Vagina (tissue), 2 donors: ENCODE data around the gene CCDC169. TPM values are rescaled to one million over a fixed set of nuclear protein-coding genes. Genes with fewer than 3 reads are reported as not detected.
A peak's percentile ranks its signal among the peaks of the same experiment; 100 is the strongest.

Experiments
- DNase-seq, 2 donors: peaks; one replicate each; pipeline ENCODE4 v3.0.0-alpha.2; 2017; ENCODE audit errors: extremely low spot score in 2 of 2
- H3K27ac ChIP-seq: fragments of 200-600 bp; sonication (generic); one replicate; pipeline ENCODE4 v1.5.1; 2019
- H3K27me3 ChIP-seq: fragments of 200-600 bp; sonication (generic); one replicate; pipeline ENCODE4 v1.5.1; 2019
- H3K36me3 ChIP-seq, 2 donors: fragments of 200-600 bp; sonication (generic); one replicate each; pipeline ENCODE4 v1.5.1; 2017 to 2019
- H3K4me1 ChIP-seq: fragments of 200-600 bp; sonication (generic); one replicate; pipeline ENCODE4 v1.5.1; 2019
- H3K4me3 ChIP-seq, 2 donors: fragments of 200-600 bp; sonication (generic); 1 replicate in 1 of 2; 2 replicates in 1 of 2; pipeline ENCODE4 v1.5.1; 2016 to 2019
- H3K9me3 ChIP-seq: fragments of 200-600 bp; sonication (generic); one replicate; pipeline ENCODE4 v1.5.1; 2019
- POLR2A ChIP-seq, 2 donors: fragments of 450-650 bp; IDR thresholded peaks; one replicate each; pipeline ENCODE4 v1.6.1; 2017; ENCODE audit warnings: antibody characterized with exemption in 2 of 2, mild to moderate bottlenecking in 2 of 2, moderate library complexity in 2 of 2
- POLR2AphosphoS5 ChIP-seq, 2 donors: sonication (generic); formaldehyde crosslinking; IDR thresholded peaks; one replicate each; pipeline ENCODE4 v1.9.0; 2017; ENCODE audit warnings: antibody characterized with exemption in 2 of 2, mild to moderate bottlenecking in 2 of 2, low read depth in 1 of 2; ENCODE audit not compliant: insufficient read depth in 1 of 2
- intact Hi-C: fragments of 100-400 bp; cut with DNase I; formaldehyde crosslinking; loops from one replicate; pipeline ENCODE4 v1.15.1; 2023
- total RNA-seq: library from RNA; depleted of rRNA; stranded (reverse); fragments of >200 nt; gene quantifications from one replicate; pipeline ENCODE4 v1.2.3, GENCODE V29; 2016
- TF ChIP-seq, protein P1 (sequence below), 3 experiments: fragments of 450-650 bp in 2 of 3; fragments of 200-600 bp in 1 of 3; sonication (generic) in 1 of 3; IDR thresholded peaks; one replicate each; pipeline ENCODE4 v1.5.1; 2017 to 2019; ENCODE audit warnings: antibody characterized with exemption in 3 of 3, mild to moderate bottlenecking in 2 of 3, moderate library complexity in 2 of 3

CCDC169 gene
- total RNA-seq, 1 donor from 2014 or later: not detected

DNA sequence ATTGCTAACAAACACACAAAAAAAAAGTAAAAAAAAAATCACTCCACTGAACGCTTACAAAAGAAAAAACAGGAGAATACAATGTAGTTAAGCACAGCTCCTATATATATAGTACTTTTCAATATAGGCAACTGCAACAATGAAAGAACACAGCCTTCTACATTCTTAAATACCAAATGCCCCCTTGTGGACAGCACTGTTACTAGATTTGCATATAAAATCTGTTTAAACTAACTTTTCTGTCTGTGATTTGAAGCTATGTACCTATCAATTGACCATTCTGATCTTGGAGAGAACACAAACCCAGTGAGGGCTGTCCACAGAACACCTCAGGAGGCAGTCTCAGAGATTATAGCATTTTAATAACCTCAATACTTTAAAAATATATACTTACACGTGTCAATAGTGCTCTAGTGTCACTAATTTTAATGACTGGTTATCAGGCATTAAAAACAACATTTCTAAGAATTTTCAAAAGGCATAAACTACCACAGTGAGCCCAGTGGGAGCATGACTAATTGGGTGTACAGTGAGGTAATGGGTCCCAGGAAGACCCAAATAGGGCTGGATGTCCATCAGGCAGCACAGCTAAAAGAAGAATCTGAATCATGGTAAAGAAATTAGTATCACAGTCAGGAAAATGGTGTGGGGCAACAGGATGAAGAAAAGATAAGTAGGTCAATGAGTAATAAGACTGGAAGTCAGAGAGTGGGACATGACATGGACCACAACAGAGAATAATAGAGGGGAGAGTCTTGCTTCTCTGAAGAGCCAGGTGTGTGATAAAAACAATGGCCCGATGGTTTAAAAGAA is 22.2 kb downstream of the CCDC169 start:
- TF ChIP-seq POLR2AphosphoS5 (IDR thresholded peaks at IDR 0.05; ENCODE audit: insufficient read depth in 1 of 2, low read depth in 1 of 2) (no peak), POLR2A (IDR thresholded peaks at IDR 0.05) (no peak)
- TF ChIP-seq, protein P1, sequence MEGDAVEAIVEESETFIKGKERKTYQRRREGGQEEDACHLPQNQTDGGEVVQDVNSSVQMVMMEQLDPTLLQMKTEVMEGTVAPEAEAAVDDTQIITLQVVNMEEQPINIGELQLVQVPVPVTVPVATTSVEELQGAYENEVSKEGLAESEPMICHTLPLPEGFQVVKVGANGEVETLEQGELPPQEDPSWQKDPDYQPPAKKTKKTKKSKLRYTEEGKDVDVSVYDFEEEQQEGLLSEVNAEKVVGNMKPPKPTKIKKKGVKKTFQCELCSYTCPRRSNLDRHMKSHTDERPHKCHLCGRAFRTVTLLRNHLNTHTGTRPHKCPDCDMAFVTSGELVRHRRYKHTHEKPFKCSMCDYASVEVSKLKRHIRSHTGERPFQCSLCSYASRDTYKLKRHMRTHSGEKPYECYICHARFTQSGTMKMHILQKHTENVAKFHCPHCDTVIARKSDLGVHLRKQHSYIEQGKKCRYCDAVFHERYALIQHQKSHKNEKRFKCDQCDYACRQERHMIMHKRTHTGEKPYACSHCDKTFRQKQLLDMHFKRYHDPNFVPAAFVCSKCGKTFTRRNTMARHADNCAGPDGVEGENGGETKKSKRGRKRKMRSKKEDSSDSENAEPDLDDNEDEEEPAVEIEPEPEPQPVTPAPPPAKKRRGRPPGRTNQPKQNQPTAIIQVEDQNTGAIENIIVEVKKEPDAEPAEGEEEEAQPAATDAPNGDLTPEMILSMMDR (IDR thresholded peaks at IDR 0.05): peak; percentile 52 to 65 (median 62)
- Histone ChIP-seq H3K9me3 (no peaks in the 10 kb centered on the region), H3K27ac (no peak overlapping the region), H3K4me1 (no peaks in the 10 kb centered on the region), H3K4me3 (no peak overlapping the region), H3K36me3 (no peaks in the 10 kb centered on the region), H3K27me3 (no peaks in the 10 kb centered on the region)
- DNase-seq: no peak
- intact Hi-C loops: no loop called here

DNA sequence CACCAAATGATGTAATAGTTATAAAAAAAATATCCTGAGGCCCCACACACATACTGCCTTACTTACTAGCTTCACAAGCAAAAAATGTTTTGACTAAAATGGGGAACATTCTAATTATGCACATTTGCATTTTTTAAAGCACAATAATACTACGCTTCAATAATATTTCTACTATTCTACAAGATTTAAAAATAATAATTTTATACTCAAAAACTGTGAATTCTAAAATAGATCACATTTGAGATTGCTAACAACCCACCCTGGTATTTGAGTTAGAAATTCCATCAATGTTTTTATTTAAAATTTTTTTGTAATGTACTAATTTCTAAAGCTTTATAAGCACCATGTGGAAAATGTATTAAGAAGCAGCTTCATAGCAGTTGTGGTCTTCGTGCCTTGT is 24.2 kb downstream of the CCDC169 start:
- no peaks in the 10 kb centered on the region for H3K4me1 ChIP-seq
- no peak overlapping the region for H3K27ac ChIP-seq
- no peak overlapping the region for H3K4me3 ChIP-seq
- TF ChIP-seq, protein P1 (IDR thresholded peaks at IDR 0.05): no peak
- TF ChIP-seq POLR2A (IDR thresholded peaks at IDR 0.05) (no peak), POLR2AphosphoS5 (IDR thresholded peaks at IDR 0.05; ENCODE audit: insufficient read depth in 1 of 2, low read depth in 1 of 2) (no peak)
- intact Hi-C loops: loop anchor here (5.0 kb wide), 1 partner anchor 296 kb away; no protein-coding TSS in a partner anchor
- H3K27me3 ChIP-seq: no peaks in the 10 kb centered on the region
- no peaks in the 10 kb centered on the region for H3K9me3 ChIP-seq
- no peaks in the 10 kb centered on the region for H3K36me3 ChIP-seq
- DNase-seq: no peak

DNA sequence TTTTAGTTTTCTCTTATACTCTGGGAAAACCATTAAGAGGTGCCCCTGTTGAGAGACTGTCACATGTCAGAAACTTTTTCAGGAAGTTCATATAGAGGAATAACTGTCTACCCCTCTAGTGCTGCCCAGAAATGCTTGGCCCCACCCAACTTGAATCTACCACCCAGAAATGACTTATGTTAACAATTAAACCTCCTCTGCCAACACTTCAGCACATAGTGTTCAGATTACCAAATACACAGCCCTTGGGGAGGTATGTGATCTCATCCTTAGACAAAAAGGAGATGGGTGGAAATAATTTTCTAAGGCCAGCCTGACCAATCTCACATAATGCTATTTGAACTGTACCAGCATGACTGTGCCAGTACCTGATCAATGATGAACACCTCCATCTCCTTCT is 35.6 kb downstream of the CCDC169 start:
- TF ChIP-seq, protein P1 (IDR thresholded peaks at IDR 0.05): no peak
- TF ChIP-seq POLR2AphosphoS5 (IDR thresholded peaks at IDR 0.05; ENCODE audit: insufficient read depth in 1 of 2, low read depth in 1 of 2): no peak
- TF ChIP-seq POLR2A (IDR thresholded peaks at IDR 0.05): no peak
- intact Hi-C loops: no loop called here
- Histone ChIP-seq H3K4me3 (no peak overlapping the region), H3K27ac (no peak overlapping the region), H3K9me3 (no peaks in the 10 kb centered on the region), H3K27me3 (no peaks in the 10 kb centered on the region), H3K36me3 (no peaks in the 10 kb centered on the region), H3K4me1 (no peaks in the 10 kb centered on the region)
- no peak for DNase-seq

DNA sequence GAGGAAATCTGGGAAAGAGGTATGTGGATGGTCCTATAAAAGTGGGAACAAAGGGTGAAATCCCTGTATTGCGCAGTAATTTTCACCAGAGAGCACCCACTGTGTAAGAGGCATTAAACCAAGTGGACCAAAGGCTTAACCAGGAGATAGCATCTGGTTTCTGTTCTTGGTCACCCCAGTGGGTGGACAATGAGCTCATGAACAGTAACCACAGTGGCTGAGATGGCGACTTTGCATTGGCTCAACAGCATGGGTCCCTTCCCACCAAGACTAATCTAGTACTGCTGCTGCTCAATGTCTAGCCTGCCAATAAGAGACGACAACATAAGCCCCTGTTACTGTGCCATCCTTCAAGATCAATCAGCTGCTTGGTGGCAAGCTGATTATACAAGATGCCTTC is 36.6 kb downstream of the CCDC169 start:
- H3K4me1 ChIP-seq: no peaks in the 10 kb centered on the region

DNA sequence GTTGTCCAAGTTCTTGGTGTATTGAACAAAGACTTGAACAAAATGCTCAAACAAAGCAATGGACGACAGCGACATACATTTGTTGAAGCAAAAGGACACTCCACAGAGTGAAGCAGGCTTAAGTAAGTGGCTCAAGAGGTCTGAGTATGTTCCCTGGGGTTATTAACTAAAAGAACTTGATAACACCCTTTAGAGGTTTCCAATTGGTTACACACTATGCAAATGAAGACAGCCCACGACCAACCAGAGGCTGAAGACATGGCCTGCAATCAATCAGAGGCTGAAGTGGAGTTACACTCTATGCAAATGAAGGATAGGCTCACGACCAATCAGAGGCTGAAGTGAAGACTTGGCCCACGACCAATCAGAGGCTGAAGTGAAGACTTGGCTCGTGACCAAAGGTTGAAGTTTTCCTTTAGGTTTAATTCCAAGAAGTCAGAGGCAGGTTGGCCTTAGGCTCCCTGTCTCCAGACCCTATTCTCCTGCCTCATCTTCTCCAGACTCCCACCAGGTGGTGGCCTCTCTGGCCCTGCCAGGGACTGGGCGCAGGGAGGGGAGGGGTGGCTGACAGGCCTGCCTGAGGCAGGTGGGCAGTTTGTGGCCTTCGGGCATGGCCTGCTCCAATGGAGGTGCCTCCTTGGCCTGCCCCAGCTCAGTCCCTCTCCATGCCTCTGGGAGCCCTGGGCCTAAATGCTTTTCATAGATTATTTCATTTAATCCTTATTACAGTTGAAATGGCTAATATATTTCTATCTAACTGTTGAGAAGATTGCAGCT is 38.1 kb downstream of the CCDC169 start:
- Histone ChIP-seq H3K36me3 (no peaks in the 10 kb centered on the region), H3K4me3 (no peak overlapping the region), H3K27me3 (no peaks in the 10 kb centered on the region), H3K4me1 (no peaks in the 10 kb centered on the region), H3K27ac (no peak overlapping the region), H3K9me3 (no peaks in the 10 kb centered on the region)
- intact Hi-C loops: no loop called here
- TF ChIP-seq, protein P1 (IDR thresholded peaks at IDR 0.05): no peak
- TF ChIP-seq POLR2AphosphoS5 (IDR thresholded peaks at IDR 0.05; ENCODE audit: insufficient read depth in 1 of 2, low read depth in 1 of 2) (no peak), POLR2A (IDR thresholded peaks at IDR 0.05) (no peak)
- DNase-seq: no peak

More for the DNA sequence above, 36.6 kb downstream of the CCDC169 start:
- Histone ChIP-seq H3K9me3 (no peaks in the 10 kb centered on the region), H3K27me3 (no peaks in the 10 kb centered on the region), H3K4me3 (no peak overlapping the region), H3K27ac (no peak overlapping the region), H3K36me3 (no peaks in the 10 kb centered on the region)
- no peak for DNase-seq
- TF ChIP-seq POLR2A (IDR thresholded peaks at IDR 0.05) (no peak), POLR2AphosphoS5 (IDR thresholded peaks at IDR 0.05; ENCODE audit: insufficient read depth in 1 of 2, low read depth in 1 of 2) (no peak)
- intact Hi-C loops: no loop called here
